Keratinocyte (primary cell): ENCODE results near the gene HSPG2. TPM values are rescaled to one million over a fixed set of nuclear protein-coding genes. Genes with fewer than 3 reads are reported as not detected.

Source experiments
- DNase-seq: peaks from one replicate; pipeline ENCODE4 v3.0.0-alpha.2; 2011; ENCODE audit warnings: low read depth, missing footprints, low spot score
- FAIRE-seq: peaks from 2 replicates; lab custom pipeline; 2011; peaks lifted over from hg19 to GRCh38; lab: Jason Lieb, UNC
- H2AFZ ChIP-seq: 2 replicates; pipeline ENCODE4 v1.6.0; 2012; ENCODE audit warnings: low read length, control low read depth, inconsistent platforms; ENCODE audit not compliant: control insufficient read depth
- H3K27ac ChIP-seq: 2 replicates; pipeline ENCODE4 v1.5.1; 2011; ENCODE audit warnings: low read length; ENCODE audit not compliant: control insufficient read depth, insufficient read depth
- H3K27me3 ChIP-seq: 3 replicates; pipeline ENCODE4 v1.6.0; 2011; ENCODE audit warnings: low read length; ENCODE audit not compliant: control insufficient read depth, insufficient read depth; ENCODE audit errors: extremely low read depth
- H3K36me3 ChIP-seq, 2 experiments: 2 replicates in 1 of 2; 3 replicates in 1 of 2; pipeline ENCODE4 v1.5.1; 2011; ENCODE audit warnings: low read length in 2 of 2, mild to moderate bottlenecking in 1 of 2; ENCODE audit not compliant: control insufficient read depth in 2 of 2, insufficient read depth in 2 of 2; ENCODE audit errors: extremely low read depth in 1 of 2
- H3K4me1 ChIP-seq: 3 replicates; pipeline ENCODE4 v1.5.1; 2011; ENCODE audit warnings: low read length; ENCODE audit not compliant: control insufficient read depth, insufficient read depth; ENCODE audit errors: extremely low read depth
- H3K4me2 ChIP-seq: 3 replicates; pipeline ENCODE4 v1.6.0; 2011; ENCODE audit warnings: low read depth, low read length; ENCODE audit not compliant: control insufficient read depth, insufficient read depth; ENCODE audit errors: extremely low read depth
- H3K4me3 ChIP-seq, 3 experiments: fragments of 200-600 bp in 1 of 3; sonication (generic) in 1 of 3; 2 replicates in 2 of 3; 3 replicates in 1 of 3; pipeline ENCODE4 v1.5.1; 2011 to 2016; ENCODE audit warnings: low read length in 3 of 3, mild to moderate bottlenecking in 3 of 3, control low read depth in 2 of 3, inconsistent platforms in 1 of 3, low read depth in 1 of 3, mixed read lengths in 1 of 3, mixed run types in 1 of 3, moderate library complexity in 1 of 3; ENCODE audit not compliant: control insufficient read depth in 2 of 3, insufficient read depth in 2 of 3; ENCODE audit errors: extremely low read depth in 1 of 3
- H3K79me2 ChIP-seq: 2 replicates; pipeline ENCODE4 v1.6.0; 2012; ENCODE audit warnings: low read length; ENCODE audit not compliant: control insufficient read depth, insufficient read depth
- H3K9ac ChIP-seq: 3 replicates; pipeline ENCODE4 v1.6.0; 2011; ENCODE audit warnings: low read length; ENCODE audit not compliant: control insufficient read depth, insufficient read depth; ENCODE audit errors: extremely low read depth
- H3K9me1 ChIP-seq: 3 replicates; pipeline ENCODE4 v1.6.0; 2011; ENCODE audit warnings: low read length; ENCODE audit not compliant: control insufficient read depth, insufficient read depth; ENCODE audit errors: extremely low read depth
- H3K9me3 ChIP-seq: 2 replicates; pipeline ENCODE4 v1.5.1; 2012; ENCODE audit warnings: low read depth, low read length; ENCODE audit not compliant: control insufficient read depth
- H4K20me1 ChIP-seq: 3 replicates; pipeline ENCODE4 v1.6.0; 2011; ENCODE audit warnings: low read length; ENCODE audit not compliant: control insufficient read depth, insufficient read depth; ENCODE audit errors: extremely low read depth
- CTCF ChIP-seq, 3 experiments: IDR thresholded peaks in 1 of 3; conservative IDR thresholded peaks in 1 of 3; optimal IDR thresholded peaks in 1 of 3; 2 replicates in 2 of 3; 3 replicates in 1 of 3; pipeline versions ENCODE3 to v1.5.1; 2011; ENCODE audit warnings: low read length in 3 of 3, mild to moderate bottlenecking in 3 of 3, moderate library complexity in 2 of 3, control low read depth in 1 of 3, inconsistent platforms in 1 of 3; ENCODE audit not compliant: insufficient read depth in 2 of 3; ENCODE audit errors: extremely low read depth in 1 of 3
- EZH2 ChIP-seq: IDR thresholded peaks from one replicate; pipeline ENCODE4 v1.6.1; 2012; ENCODE audit warnings: inconsistent platforms, mild to moderate bottlenecking, low read length, moderate library complexity
- dilution Hi-C: fragments of 300-500 bp; cut with MboI; formaldehyde crosslinking; loops from one replicate; pipeline ENCODE4 v1.7.0; 2020; ENCODE audit warnings: low sequenced_read_pairs; ENCODE audit not compliant: extremely low pct_ligation_motif_present
- polyA plus RNA-seq, 5 experiments: library from polyadenylated mRNA; depleted of rRNA in 3 of 5; stranded (reverse) in 3 of 5; stranded (forward) in 1 of 5; unstranded in 1 of 5; fragments of >200 nt; gene quantifications; 1 replicate in 1 of 5; 2 replicates in 3 of 5; 3 replicates in 1 of 5; pipeline versions ENCODE4 v1.2.1 to v1.2.3, GENCODE V29; 2011 to 2012; ENCODE audit warnings: missing spikeins in 2 of 5, low read depth in 1 of 5, low replicate concordance in 1 of 5

HSPG2 gene
- polyA plus RNA-seq, 1 donor (not counting 4 experiments of a cell fraction or from before 2014, with no cell fraction given): 9.0 TPM

- peaks cover 24% of the 10 kb centered on the region for H3K4me1 ChIP-seq
- TF ChIP-seq EZH2 (no peak), CTCF (optimal IDR thresholded peaks at IDR 0.05 in 1 of 3, IDR thresholded peaks at IDR 0.05 in 1 of 3, conservative IDR thresholded peaks at IDR 0.05 in 1 of 3; ENCODE audit: extremely low read depth in 1 of 3, insufficient read depth in 2 of 3, low read length in 3 of 3) (no peak)
- FAIRE-seq (no peak), DNase-seq (no peak)
- peaks cover 3% of the 10 kb centered on the region for H4K20me1 ChIP-seq
- H2AFZ ChIP-seq: no peak overlapping the region
- H3K36me3 ChIP-seq: peaks cover 6 to 7% of the 10 kb centered on the region in 2 experiments
- H3K27ac ChIP-seq: no peak overlapping the region
- no peak overlapping the region for H3K4me2 ChIP-seq
- no peak overlapping the region for H3K4me3 ChIP-seq
- dilution Hi-C loops: no loop called here
- H3K27me3 ChIP-seq: no peaks in the 10 kb centered on the region
- no peaks in the 10 kb centered on the region for H3K79me2 ChIP-seq
- H3K9me1 ChIP-seq: no peaks in the 10 kb centered on the region
- H3K9ac ChIP-seq: no peak overlapping the region
- no peaks in the 10 kb centered on the region for H3K9me3 ChIP-seq
These were observed 23.9 kb downstream of the HSPG2 start for GRCh38 chr1:21913258-21913657.

GRCh38 chr1:21912038-21912758 lies 24.9 kb downstream of the HSPG2 start:
- H3K79me2 ChIP-seq: no peaks in the 10 kb centered on the region

More at GRCh38 chr1:21912038-21912758, 24.9 kb downstream of the HSPG2 start:
- no peak for TF ChIP-seq CTCF (optimal IDR thresholded peaks at IDR 0.05 in 1 of 3, IDR thresholded peaks at IDR 0.05 in 1 of 3, conservative IDR thresholded peaks at IDR 0.05 in 1 of 3; ENCODE audit: extremely low read depth in 1 of 3, insufficient read depth in 2 of 3, low read length in 3 of 3)
- no peak for TF ChIP-seq EZH2
- H3K27ac ChIP-seq: no peak overlapping the region
- H2AFZ ChIP-seq: no peak overlapping the region
- DNase-seq (no peak), FAIRE-seq (no peak)
- dilution Hi-C loops: no loop called here
- no peaks in the 10 kb centered on the region for H3K9me3 ChIP-seq
- H3K27me3 ChIP-seq: no peaks in the 10 kb centered on the region
- H3K9me1 ChIP-seq: no peaks in the 10 kb centered on the region
- H3K36me3 ChIP-seq: peaks cover 6 to 7% of the 10 kb centered on the region in 2 experiments
- no peak overlapping the region for H3K4me2 ChIP-seq
- H3K9ac ChIP-seq: no peak overlapping the region
- peaks cover 24% of the 10 kb centered on the region for H3K4me1 ChIP-seq
- peaks cover 3% of the 10 kb centered on the region for H4K20me1 ChIP-seq
- no peak overlapping the region for H3K4me3 ChIP-seq
